Vagina (tissue), 2 donors: ENCODE measurements around the gene PTOV1. TPM values are rescaled to one million over a fixed set of nuclear protein-coding genes. Genes with fewer than 3 reads are reported as not detected.

Experiments used
- DNase-seq, 2 donors: peaks; one replicate each; pipeline ENCODE4 v3.0.0-alpha.2; 2017; ENCODE audit errors: extremely low spot score in 2 of 2
- H3K27ac ChIP-seq: fragments of 200-600 bp; sonication (generic); one replicate; pipeline ENCODE4 v1.5.1; 2019
- H3K27me3 ChIP-seq: fragments of 200-600 bp; sonication (generic); one replicate; pipeline ENCODE4 v1.5.1; 2019
- H3K36me3 ChIP-seq, 2 donors: fragments of 200-600 bp; sonication (generic); one replicate each; pipeline ENCODE4 v1.5.1; 2017 to 2019
- H3K4me1 ChIP-seq: fragments of 200-600 bp; sonication (generic); one replicate; pipeline ENCODE4 v1.5.1; 2019
- H3K4me3 ChIP-seq, 2 donors: fragments of 200-600 bp; sonication (generic); 1 replicate in 1 of 2; 2 replicates in 1 of 2; pipeline ENCODE4 v1.5.1; 2016 to 2019
- H3K9me3 ChIP-seq: fragments of 200-600 bp; sonication (generic); one replicate; pipeline ENCODE4 v1.5.1; 2019
- POLR2A ChIP-seq, 2 donors: fragments of 450-650 bp; IDR thresholded peaks; one replicate each; pipeline ENCODE4 v1.6.1; 2017; ENCODE audit warnings: antibody characterized with exemption in 2 of 2, mild to moderate bottlenecking in 2 of 2, moderate library complexity in 2 of 2
- POLR2AphosphoS5 ChIP-seq, 2 donors: sonication (generic); formaldehyde crosslinking; IDR thresholded peaks; one replicate each; pipeline ENCODE4 v1.9.0; 2017; ENCODE audit warnings: antibody characterized with exemption in 2 of 2, mild to moderate bottlenecking in 2 of 2, low read depth in 1 of 2; ENCODE audit not compliant: insufficient read depth in 1 of 2
- intact Hi-C: fragments of 100-400 bp; cut with DNase I; formaldehyde crosslinking; loops from one replicate; pipeline ENCODE4 v1.15.1; 2023
- total RNA-seq: library from RNA; depleted of rRNA; stranded (reverse); fragments of >200 nt; gene quantifications from one replicate; pipeline ENCODE4 v1.2.3, GENCODE V29; 2016
- TF ChIP-seq, protein P1 (sequence below), 3 experiments: fragments of 450-650 bp in 2 of 3; fragments of 200-600 bp in 1 of 3; sonication (generic) in 1 of 3; IDR thresholded peaks; one replicate each; pipeline ENCODE4 v1.5.1; 2017 to 2019; ENCODE audit warnings: antibody characterized with exemption in 3 of 3, mild to moderate bottlenecking in 2 of 3, moderate library complexity in 2 of 3

The PTOV1 gene
- total RNA-seq, 1 donor from 2014 or later = 109 TPM

DNA sequence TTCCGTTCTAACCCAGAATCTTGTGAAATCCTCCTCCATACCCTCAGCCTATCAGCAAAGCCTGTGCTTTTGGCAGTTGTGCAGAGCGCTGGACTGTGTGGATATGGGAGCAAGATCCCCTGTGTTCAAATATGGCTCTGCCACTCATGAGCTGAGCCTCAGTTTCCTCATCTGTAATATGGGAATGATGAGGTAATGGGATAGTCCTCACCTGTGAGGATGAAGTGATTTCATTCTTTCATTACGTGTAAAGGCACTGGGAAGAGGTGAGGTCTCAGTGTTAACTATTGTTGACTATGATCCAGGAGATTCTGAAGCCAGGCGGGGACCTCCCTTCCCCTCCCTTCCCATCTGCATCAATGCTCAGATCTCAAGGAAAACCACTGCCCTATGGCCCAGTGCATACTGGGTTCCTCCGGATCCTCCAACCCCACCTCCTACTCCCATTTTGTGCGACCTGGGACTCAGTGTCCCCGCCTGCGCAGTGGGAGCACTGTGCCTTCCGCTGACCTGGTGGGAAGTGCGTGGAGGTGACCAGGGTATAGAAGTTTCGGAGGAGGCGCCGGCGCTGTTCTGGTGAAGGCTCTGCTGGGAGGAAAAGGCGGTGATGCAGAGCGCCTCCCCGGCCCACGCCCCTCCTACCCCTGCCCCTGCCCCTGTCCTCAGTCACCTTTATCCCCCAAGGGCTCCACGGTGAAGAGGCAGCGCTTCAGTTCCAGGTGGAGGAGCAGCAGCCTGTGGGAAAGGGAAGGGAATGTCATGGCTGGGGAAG lies 42.9 kb upstream of the PTOV1 start:
- intact Hi-C loops = loop anchor here (5.0 kb wide), 1 partner anchor 41 kb away; the partner anchor contains the start of gene AP2A1
- peaks cover 30% of the 10 kb centered on the region for H3K4me1 ChIP-seq
- peaks cover 0 to 25% of the 10 kb centered on the region in 2 donors for H3K36me3 ChIP-seq
- peak overlapping the region; percentile 66 to 92 for H3K4me3 ChIP-seq
- peak overlapping the region; percentile 90 for H3K27ac ChIP-seq
- TF ChIP-seq POLR2AphosphoS5 (IDR thresholded peaks at IDR 0.05; ENCODE audit: insufficient read depth in 1 of 2, low read depth in 1 of 2) = no peak
- TF ChIP-seq POLR2A (IDR thresholded peaks at IDR 0.05) = no peak
- TF ChIP-seq, protein P1, sequence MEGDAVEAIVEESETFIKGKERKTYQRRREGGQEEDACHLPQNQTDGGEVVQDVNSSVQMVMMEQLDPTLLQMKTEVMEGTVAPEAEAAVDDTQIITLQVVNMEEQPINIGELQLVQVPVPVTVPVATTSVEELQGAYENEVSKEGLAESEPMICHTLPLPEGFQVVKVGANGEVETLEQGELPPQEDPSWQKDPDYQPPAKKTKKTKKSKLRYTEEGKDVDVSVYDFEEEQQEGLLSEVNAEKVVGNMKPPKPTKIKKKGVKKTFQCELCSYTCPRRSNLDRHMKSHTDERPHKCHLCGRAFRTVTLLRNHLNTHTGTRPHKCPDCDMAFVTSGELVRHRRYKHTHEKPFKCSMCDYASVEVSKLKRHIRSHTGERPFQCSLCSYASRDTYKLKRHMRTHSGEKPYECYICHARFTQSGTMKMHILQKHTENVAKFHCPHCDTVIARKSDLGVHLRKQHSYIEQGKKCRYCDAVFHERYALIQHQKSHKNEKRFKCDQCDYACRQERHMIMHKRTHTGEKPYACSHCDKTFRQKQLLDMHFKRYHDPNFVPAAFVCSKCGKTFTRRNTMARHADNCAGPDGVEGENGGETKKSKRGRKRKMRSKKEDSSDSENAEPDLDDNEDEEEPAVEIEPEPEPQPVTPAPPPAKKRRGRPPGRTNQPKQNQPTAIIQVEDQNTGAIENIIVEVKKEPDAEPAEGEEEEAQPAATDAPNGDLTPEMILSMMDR (IDR thresholded peaks at IDR 0.05) = no peak
- no peaks in the 10 kb centered on the region for H3K27me3 ChIP-seq
- no peak for DNase-seq
- no peaks in the 10 kb centered on the region for H3K9me3 ChIP-seq

DNA sequence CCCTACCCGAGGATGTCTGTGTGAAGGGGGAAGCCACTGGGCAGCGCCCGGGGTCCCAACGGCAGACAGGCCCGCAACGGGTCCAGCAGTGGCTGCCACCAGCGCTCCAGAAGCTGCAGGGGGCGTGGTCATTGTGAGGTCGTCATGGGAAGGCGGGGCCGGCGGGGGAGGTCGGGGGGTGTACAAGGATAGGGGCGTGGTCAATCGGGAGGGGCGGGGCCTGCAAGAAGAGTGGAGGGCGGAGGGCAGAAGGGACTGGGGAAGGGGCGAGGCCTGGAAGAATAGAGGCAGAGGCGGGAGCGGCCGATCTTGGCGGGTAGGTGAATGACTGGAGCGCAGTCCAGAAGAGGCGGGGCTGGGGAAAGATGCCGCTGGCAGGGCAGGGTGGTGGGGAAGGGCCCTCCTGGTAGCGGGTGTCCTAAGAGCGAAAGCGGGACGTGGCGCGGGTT lies 42.2 kb upstream of the PTOV1 start:
- H3K4me1 ChIP-seq = peaks cover 31% of the 10 kb centered on the region
- H3K4me3 ChIP-seq = peak overlapping the region; percentile 66 to 92
- peaks cover 0 to 18% of the 10 kb centered on the region in 2 donors for H3K36me3 ChIP-seq
- H3K27me3 ChIP-seq = no peaks in the 10 kb centered on the region
- H3K9me3 ChIP-seq = no peaks in the 10 kb centered on the region
- no peak for DNase-seq
- peak overlapping the region; percentile 90 for H3K27ac ChIP-seq
- intact Hi-C loops = loop anchor here (5.0 kb wide), 1 partner anchor 41 kb away; the partner anchor contains the start of gene AP2A1
- TF ChIP-seq, protein P1 (IDR thresholded peaks at IDR 0.05) = no peak
- TF ChIP-seq POLR2A (IDR thresholded peaks at IDR 0.05) (peak in 1 of 2 donors; percentile 47), POLR2AphosphoS5 (IDR thresholded peaks at IDR 0.05; ENCODE audit: insufficient read depth in 1 of 2, low read depth in 1 of 2) (peak in 1 of 2 donors; percentile 93)

DNA sequence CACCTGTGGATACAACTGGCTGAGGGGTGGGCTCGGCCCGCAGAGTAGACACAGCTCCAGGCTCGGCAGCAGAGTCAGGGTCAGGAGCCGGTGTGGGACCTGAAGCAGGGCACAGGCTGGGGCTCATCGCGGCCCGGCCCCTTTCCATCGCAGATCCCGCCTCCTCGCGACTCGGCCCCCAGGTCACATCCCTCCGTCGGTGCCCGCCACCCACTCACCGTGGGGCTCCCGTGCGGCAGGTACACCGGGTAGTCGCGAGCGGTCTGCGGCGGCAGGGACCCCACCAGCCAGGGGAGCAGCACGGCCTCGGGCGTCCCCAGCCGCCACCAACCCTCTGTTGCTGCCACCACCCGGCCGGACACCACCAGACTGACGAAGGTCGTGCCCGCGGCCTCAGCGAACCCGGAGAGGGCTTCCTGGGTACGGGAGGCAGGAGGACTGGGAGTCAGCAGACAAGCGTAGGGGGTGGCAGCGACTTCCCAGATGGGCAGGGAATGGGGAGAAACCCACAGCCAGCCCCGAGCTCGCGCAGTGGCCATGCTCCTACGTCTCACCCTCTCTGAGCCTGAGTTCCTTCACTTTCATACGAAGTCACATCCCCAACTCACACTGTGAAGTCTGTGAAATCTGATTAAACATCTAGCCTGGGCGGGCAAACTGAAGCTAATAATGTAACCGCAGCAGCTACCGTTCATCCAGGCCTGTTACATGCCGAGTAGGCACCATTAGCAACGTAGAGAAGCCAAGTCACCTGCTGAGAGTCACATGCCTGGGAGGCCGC lies 41.6 kb upstream of the PTOV1 start:
- Histone ChIP-seq H3K27me3 (no peaks in the 10 kb centered on the region), H3K27ac (peak overlapping the region; percentile 90), H3K9me3 (no peaks in the 10 kb centered on the region), H3K4me1 (peaks cover 37% of the 10 kb centered on the region), H3K36me3 (peaks cover 0 to 15% of the 10 kb centered on the region in 2 donors), H3K4me3 (peak overlapping the region; percentile 66 to 92)
- TF ChIP-seq POLR2AphosphoS5 (IDR thresholded peaks at IDR 0.05; ENCODE audit: insufficient read depth in 1 of 2, low read depth in 1 of 2) (peak in 1 of 2 donors; percentile 67), POLR2A (IDR thresholded peaks at IDR 0.05) (no peak)
- TF ChIP-seq, protein P1 (IDR thresholded peaks at IDR 0.05) = peak in 1 of 3 experiments; percentile 21
- intact Hi-C loops = loop anchor here (5.0 kb wide), 1 partner anchor 42 kb away; the partner anchor contains the start of gene AP2A1
- no peak for DNase-seq

DNA sequence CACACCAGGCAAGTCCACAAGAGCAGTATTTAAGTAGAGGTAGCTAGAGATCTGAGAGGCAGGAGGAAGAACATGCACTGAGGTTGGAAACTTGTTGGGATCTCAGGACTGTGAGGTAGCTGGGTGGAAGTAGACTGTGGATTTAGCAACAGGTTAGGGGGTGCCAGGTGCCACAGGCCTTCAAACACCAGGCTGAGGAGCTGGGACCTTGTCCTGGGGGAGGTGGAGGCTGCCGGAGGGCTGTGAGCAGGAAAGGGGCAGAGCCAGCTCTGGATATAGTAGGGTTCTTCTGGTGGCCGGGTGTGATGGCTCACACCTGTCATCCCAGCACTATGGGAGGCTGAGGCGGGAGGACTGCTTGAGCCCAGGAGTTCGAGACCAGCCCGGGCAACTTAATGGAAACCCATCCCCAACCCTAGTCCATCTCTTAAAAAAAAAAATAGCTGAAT lies 41.0 kb upstream of the PTOV1 start:
- no peaks in the 10 kb centered on the region for H3K27me3 ChIP-seq
- H3K27ac ChIP-seq = peak overlapping the region; percentile 90
- peaks cover 0 to 12% of the 10 kb centered on the region in 2 donors for H3K36me3 ChIP-seq
- H3K9me3 ChIP-seq = no peaks in the 10 kb centered on the region
- peak overlapping the region; percentile 66 to 92 for H3K4me3 ChIP-seq
- DNase-seq = no peak
- H3K4me1 ChIP-seq = peaks cover 37% of the 10 kb centered on the region
- TF ChIP-seq POLR2AphosphoS5 (IDR thresholded peaks at IDR 0.05; ENCODE audit: insufficient read depth in 1 of 2, low read depth in 1 of 2) = no peak
- TF ChIP-seq, protein P1 (IDR thresholded peaks at IDR 0.05) = no peak
- TF ChIP-seq POLR2A (IDR thresholded peaks at IDR 0.05) = no peak
- intact Hi-C loops = loop anchor here (5.0 kb wide), 1 partner anchor 43 kb away; the partner anchor contains the start of gene AP2A1
